Calu3 (cell line): ENCODE data around the gene TFDP3. TPM values are rescaled to one million over a fixed set of nuclear protein-coding genes. Genes with fewer than 3 reads are reported as not detected.

Source experiments
- BruUV-seq: library from RNA; stranded (reverse); fragments of 400-500 nt; replicated peaks from 2 replicates; lab custom pipeline; 2021; lab: Mats Ljungman, UMichigan
- CTCF ChIA-PET: fragments of 300-600 bp; sonication (Branson Sonifier 250); formaldehyde crosslinking; loops from one replicate; lab custom pipeline; 2022; ENCODE audit warnings: antibody characterized with exemption; lab: Charles Lee
- DNase-seq: peaks from one replicate; pipeline ENCODE4 v3.0.0; 2022
- H3K27ac Mint-ChIP-seq: one replicate; pipeline ENCODE4 v1.8.0; 2022; ENCODE audit warnings: mixed read lengths; ENCODE audit not compliant: unreplicated experiment
- H3K27me3 Mint-ChIP-seq: one replicate; pipeline ENCODE4 v1.8.0; 2022; ENCODE audit warnings: mixed read lengths; ENCODE audit not compliant: unreplicated experiment
- H3K36me3 Mint-ChIP-seq: one replicate; pipeline ENCODE4 v1.8.0; 2022; ENCODE audit warnings: mild to moderate bottlenecking, moderate library complexity, mixed read lengths; ENCODE audit not compliant: insufficient read depth, unreplicated experiment
- H3K4me1 Mint-ChIP-seq: one replicate; pipeline ENCODE4 v1.8.0; 2022; ENCODE audit warnings: mild to moderate bottlenecking, low read depth, mixed read lengths; ENCODE audit not compliant: unreplicated experiment
- H3K4me3 Mint-ChIP-seq: one replicate; pipeline ENCODE4 v1.8.0; 2022; ENCODE audit warnings: mild to moderate bottlenecking, low read depth, moderate library complexity, mixed read lengths; ENCODE audit not compliant: unreplicated experiment
- H3K9me3 Mint-ChIP-seq: one replicate; pipeline ENCODE4 v1.8.0; 2022; ENCODE audit warnings: low read depth, mixed read lengths; ENCODE audit not compliant: unreplicated experiment
- CTCF ChIP-seq: fragments of 200-600 bp; IDR thresholded peaks from one replicate; pipeline ENCODE4 v1.8.0; 2022; ENCODE audit warnings: antibody characterized with exemption; ENCODE audit not compliant: unreplicated experiment
- intact Hi-C: fragments of 100-400 bp; cut with micrococcal nuclease; formaldehyde crosslinking; loops from one replicate; pipeline ENCODE4 v1.10.0; 2022; ENCODE audit not compliant: unreplicated experiment
- total RNA-seq: library from RNA; stranded (reverse); gene quantifications from 2 replicates; pipeline ENCODE4 v1.2.3, GENCODE V29; 2022

The TFDP3 gene
- total RNA-seq, 1 experiment from 2014 or later: not detected

- intact Hi-C loops: loop anchor here (2.0 to 5.0 kb wide), 3 partner anchors 43 to 211 kb away; no protein-coding TSS in a partner anchor
- no peak overlapping the region for H3K27ac Mint-ChIP-seq
- no peaks in the 10 kb centered on the region for H3K4me1 Mint-ChIP-seq
- no peaks in the 10 kb centered on the region for H3K9me3 Mint-ChIP-seq
- TF ChIP-seq CTCF: peak; percentile 33
- H3K36me3 Mint-ChIP-seq: no peaks in the 10 kb centered on the region
- peak; percentile 39 for DNase-seq
- H3K27me3 Mint-ChIP-seq: no peaks in the 10 kb centered on the region
- CTCF ChIA-PET: no interaction called here
- BruUV-seq: no TSS peak
- no peak overlapping the region for H3K4me3 Mint-ChIP-seq
Observed at GRCh38 chrX:133215747-133216146, 2.4 kb downstream of the TFDP3 start.

- Mint-ChIP-seq H3K27me3 (no peaks in the 10 kb centered on the region), H3K9me3 (no peaks in the 10 kb centered on the region), H3K4me1 (no peaks in the 10 kb centered on the region), H3K36me3 (no peaks in the 10 kb centered on the region), H3K27ac (no peak overlapping the region), H3K4me3 (no peak overlapping the region)
- no peak for TF ChIP-seq CTCF
- intact Hi-C loops: loop anchor here (2.0 to 5.0 kb wide), 2 partner anchors 43 to 210 kb away; no protein-coding TSS in a partner anchor
- no TSS peak for BruUV-seq
- CTCF ChIA-PET: no interaction called here
- DNase-seq: no peak
Observed at GRCh38 chrX:133215017-133215416, 3.1 kb downstream of the TFDP3 start.

GRCh38 chrX:133214301-133214700 lies 3.9 kb downstream of the TFDP3 start:
- TF ChIP-seq CTCF: no peak
- Mint-ChIP-seq H3K27me3 (no peaks in the 10 kb centered on the region), H3K4me1 (no peaks in the 10 kb centered on the region), H3K4me3 (no peak overlapping the region), H3K9me3 (no peaks in the 10 kb centered on the region), H3K27ac (no peak overlapping the region), H3K36me3 (no peaks in the 10 kb centered on the region)
- BruUV-seq: no TSS peak
- DNase-seq: no peak
- intact Hi-C loops: loop anchor here (2.0 kb wide), 1 partner anchor 210 kb away; no protein-coding TSS in a partner anchor
- CTCF ChIA-PET: no interaction called here

GRCh38 chrX:133213117-133213516 lies 5.0 kb downstream of the TFDP3 start:
- DNase-seq: no peak
- Mint-ChIP-seq H3K4me3 (no peak overlapping the region), H3K9me3 (no peaks in the 10 kb centered on the region), H3K27ac (no peak overlapping the region), H3K4me1 (no peaks in the 10 kb centered on the region), H3K27me3 (no peaks in the 10 kb centered on the region), H3K36me3 (no peaks in the 10 kb centered on the region)
- intact Hi-C loops: no loop called here
- no peak for TF ChIP-seq CTCF
- CTCF ChIA-PET: no interaction called here
- no TSS peak for BruUV-seq
